CD4-positive, alpha-beta memory T cell (primary cell): ENCODE measurements around the gene WDR38. TPM values are rescaled to one million over a fixed set of nuclear protein-coding genes. Genes with fewer than 3 reads are reported as not detected.

Experiments used
- CTCF ChIA-PET: fragments of 350-600 bp; sonication (Branson Sonifier 250); formaldehyde crosslinking; loops from one replicate; lab custom pipeline; 2021; ENCODE audit warnings: inconsistent platforms; ENCODE audit not compliant: partially characterized antibody; lab: Charles Lee
- POLR2A ChIA-PET: fragments of 350-600 bp; sonication (Branson Sonifier 250); formaldehyde crosslinking; loops from one replicate; lab custom pipeline; 2021; ENCODE audit not compliant: partially characterized antibody; lab: Charles Lee
- DNase-seq, 5 donors: peaks; one replicate each; pipeline versions ENCODE4 v3.0.0 to v3.0.0-alpha.2; 2020 to 2022; ENCODE audit warnings: mixed read lengths in 1 of 5
- H3K27ac ChIP-seq: one replicate; pipeline ENCODE4 v1.7.0; 2013; ENCODE audit warnings: low read depth, low read length
- H3K27me3 ChIP-seq: 2 replicates; pipeline ENCODE4 v1.7.0; 2013; ENCODE audit warnings: mild to moderate bottlenecking, low read length, moderate library complexity; ENCODE audit not compliant: insufficient read depth
- H3K36me3 ChIP-seq: 2 replicates; pipeline ENCODE4 v1.7.0; 2013; ENCODE audit warnings: mild to moderate bottlenecking, low read length, moderate library complexity; ENCODE audit not compliant: insufficient read depth
- H3K4me1 ChIP-seq: 2 replicates; pipeline ENCODE4 v1.7.0; 2013; ENCODE audit warnings: mild to moderate bottlenecking, low read length, moderate library complexity; ENCODE audit not compliant: insufficient read depth
- H3K4me3 ChIP-seq, 2 donors: one replicate each; pipeline ENCODE4 v1.7.0; 2013; ENCODE audit warnings: low read length in 2 of 2, mild to moderate bottlenecking in 1 of 2
- H3K9me3 ChIP-seq, 2 donors: one replicate each; pipeline ENCODE4 v1.7.0; 2013; ENCODE audit warnings: low read length in 2 of 2, control low read depth in 1 of 2; ENCODE audit not compliant: control insufficient read depth in 1 of 2
- H3K27ac Mint-ChIP-seq, 7 donors: one replicate each; pipeline ENCODE4 v1.8.0; 2020 to 2021; ENCODE audit warnings: mixed read lengths in 7 of 7, mild to moderate bottlenecking in 6 of 7, inconsistent platforms in 3 of 7, moderate library complexity in 3 of 7
- H3K27me3 Mint-ChIP-seq, 2 donors: one replicate each; pipeline ENCODE4 v1.8.0; 2020 to 2021; ENCODE audit warnings: mixed read lengths in 2 of 2
- H3K36me3 Mint-ChIP-seq, 2 donors: one replicate each; pipeline ENCODE4 v1.8.0; 2020 to 2021; ENCODE audit warnings: mixed read lengths in 2 of 2, inconsistent platforms in 1 of 2, mild to moderate bottlenecking in 1 of 2
- H3K4me1 Mint-ChIP-seq, 4 donors: one replicate each; pipeline ENCODE4 v1.8.0; 2020 to 2021; ENCODE audit warnings: mixed read lengths in 4 of 4, mild to moderate bottlenecking in 1 of 4
- H3K4me3 Mint-ChIP-seq, 8 donors: one replicate each; pipeline ENCODE4 v1.8.0; 2020 to 2021; ENCODE audit warnings: mixed read lengths in 8 of 8, mild to moderate bottlenecking in 7 of 8, moderate library complexity in 6 of 8, inconsistent platforms in 3 of 8
- H3K9me3 Mint-ChIP-seq, 8 donors: one replicate each; pipeline ENCODE4 v1.8.0; 2020 to 2021; ENCODE audit warnings: mixed read lengths in 8 of 8, mild to moderate bottlenecking in 5 of 8, inconsistent platforms in 3 of 8, moderate library complexity in 1 of 8
- intact Hi-C: fragments of 100-400 bp; cut with micrococcal nuclease; formaldehyde crosslinking; loops from one replicate; pipeline ENCODE4 v1.15.1; 2023
- polyA plus RNA-seq, 2 donors: library from polyadenylated mRNA; unstranded; fragments of 300-500 nt; fragmentation: Illumina TruSeq; gene quantifications; one replicate each; pipeline ENCODE4 v1.2.3, GENCODE V29; 2021
- total RNA-seq, 2 experiments: library from RNA; stranded (reverse); gene quantifications; one replicate each; pipeline ENCODE4 v1.2.3, GENCODE V29; 2021

Gene WDR38
- total and polyA plus RNA-seq, 4 experiments from 2014 or later = not detected

- Histone ChIP-seq H3K27ac (no peak overlapping the region), H3K36me3 (no peaks in the 10 kb centered on the region), H3K27me3 (no peaks in the 10 kb centered on the region), H3K9me3 (no peaks in the 10 kb centered on the region), H3K4me1 (no peaks in the 10 kb centered on the region), H3K4me3 (no peak overlapping the region)
- Mint-ChIP-seq H3K27ac (peak overlapping the region in 1 of 7 donors; percentile 61), H3K36me3 (no peaks in the 10 kb centered on the region), H3K9me3 (no peaks in the 10 kb centered on the region), H3K27me3 (peaks cover 3 to 13% of the 10 kb centered on the region in 2 donors), H3K4me1 (peaks cover 0 to 1% (median 0%) of the 10 kb centered on the region in 4 donors), H3K4me3 (no peak overlapping the region)
- POLR2A ChIA-PET = no interaction called here
- CTCF ChIA-PET = no interaction called here
- intact Hi-C loops = no loop called here
- no peak for DNase-seq
Measured at GRCh38 chr9:124820698-124821623, 32.3 kb upstream of the WDR38 start.

GRCh38 chr9:124828489-124829333 lies 24.5 kb upstream of the WDR38 start:
- Histone ChIP-seq H3K27me3 (no peaks in the 10 kb centered on the region), H3K36me3 (no peaks in the 10 kb centered on the region), H3K4me1 (no peaks in the 10 kb centered on the region), H3K4me3 (no peak overlapping the region), H3K27ac (no peak overlapping the region), H3K9me3 (no peaks in the 10 kb centered on the region)
- Mint-ChIP-seq H3K36me3 (no peaks in the 10 kb centered on the region), H3K27ac (peak overlapping the region in 2 of 7 donors; percentile 57 to 72), H3K4me1 (no peaks in the 10 kb centered on the region), H3K27me3 (peaks cover 0 to 3% of the 10 kb centered on the region in 2 donors), H3K4me3 (no peak overlapping the region), H3K9me3 (no peaks in the 10 kb centered on the region)
- intact Hi-C loops = no loop called here
- DNase-seq = no peak
- ChIA-PET POLR2A (no interaction called here), CTCF (interaction anchor here (0.9 kb wide), 1 partner anchor 22 kb away, joined by 3 read pairs; no protein-coding TSS in a partner anchor)

GRCh38 chr9:124829334-124829669 lies 24.0 kb upstream of the WDR38 start:
- Mint-ChIP-seq H3K27ac (peak overlapping the region in 1 of 7 donors; percentile 57), H3K27me3 (peaks cover 0 to 3% of the 10 kb centered on the region in 2 donors), H3K36me3 (no peaks in the 10 kb centered on the region), H3K4me3 (no peak overlapping the region), H3K4me1 (no peaks in the 10 kb centered on the region), H3K9me3 (no peaks in the 10 kb centered on the region)
- Histone ChIP-seq H3K9me3 (no peaks in the 10 kb centered on the region), H3K4me3 (no peak overlapping the region), H3K36me3 (no peaks in the 10 kb centered on the region), H3K27me3 (no peaks in the 10 kb centered on the region), H3K27ac (no peak overlapping the region), H3K4me1 (no peaks in the 10 kb centered on the region)
- ChIA-PET CTCF (no interaction called here), POLR2A (no interaction called here)
- DNase-seq = no peak
- intact Hi-C loops = no loop called here

- Histone ChIP-seq H3K4me3 (no peak overlapping the region), H3K9me3 (no peaks in the 10 kb centered on the region), H3K36me3 (no peaks in the 10 kb centered on the region), H3K27me3 (no peaks in the 10 kb centered on the region), H3K4me1 (no peaks in the 10 kb centered on the region), H3K27ac (no peak overlapping the region)
- intact Hi-C loops = no loop called here
- CTCF ChIA-PET = no interaction called here
- Mint-ChIP-seq H3K4me1 (no peaks in the 10 kb centered on the region), H3K27me3 (peaks cover 0 to 12% of the 10 kb centered on the region in 2 donors), H3K9me3 (no peaks in the 10 kb centered on the region), H3K27ac (no peak overlapping the region), H3K36me3 (no peaks in the 10 kb centered on the region), H3K4me3 (no peak overlapping the region)
- DNase-seq = no peak
- POLR2A ChIA-PET = no interaction called here
Measured at GRCh38 chr9:124830593-124830992, 22.7 kb upstream of the WDR38 start.

- no peaks in the 10 kb centered on the region for H3K4me1 Mint-ChIP-seq
- Histone ChIP-seq H3K9me3 (no peaks in the 10 kb centered on the region), H3K4me3 (no peak overlapping the region), H3K27ac (no peak overlapping the region), H3K4me1 (no peaks in the 10 kb centered on the region), H3K27me3 (no peaks in the 10 kb centered on the region), H3K36me3 (no peaks in the 10 kb centered on the region)
- H3K27ac Mint-ChIP-seq = no peak overlapping the region
- peaks cover 3 to 14% of the 10 kb centered on the region in 2 donors for H3K27me3 Mint-ChIP-seq
- no peak for DNase-seq
- CTCF ChIA-PET = no interaction called here
- no peaks in the 10 kb centered on the region for H3K9me3 Mint-ChIP-seq
- POLR2A ChIA-PET = no interaction called here
- H3K36me3 Mint-ChIP-seq = no peaks in the 10 kb centered on the region
- intact Hi-C loops = no loop called here
- H3K4me3 Mint-ChIP-seq = no peak overlapping the region
Measured at GRCh38 chr9:124831642-124832364, 21.5 kb upstream of the WDR38 start.

GRCh38 chr9:124834591-124834990 lies 18.7 kb upstream of the WDR38 start:
- H3K36me3 Mint-ChIP-seq = no peaks in the 10 kb centered on the region
- no peak overlapping the region for H3K4me3 Mint-ChIP-seq
- no peaks in the 10 kb centered on the region for H3K36me3 ChIP-seq
- ChIA-PET CTCF (interaction anchor here (1.1 kb wide), 1 partner anchor 18 kb away, joined by 3 read pairs; no protein-coding TSS in a partner anchor), POLR2A (no interaction called here)
- no peaks in the 10 kb centered on the region for H3K4me1 ChIP-seq
- H3K27ac ChIP-seq = no peak overlapping the region
- no peaks in the 10 kb centered on the region for H3K9me3 ChIP-seq
- peaks cover 2% of the 10 kb centered on the region for H3K27me3 ChIP-seq
- H3K27me3 Mint-ChIP-seq = peaks cover 15 to 24% of the 10 kb centered on the region in 2 donors
- no peak for DNase-seq
- H3K4me1 Mint-ChIP-seq = peaks cover 0 to 8% (median 0%) of the 10 kb centered on the region in 4 donors
- H3K4me3 ChIP-seq = no peak overlapping the region
- intact Hi-C loops = no loop called here
- H3K27ac Mint-ChIP-seq = no peak overlapping the region
- no peaks in the 10 kb centered on the region for H3K9me3 Mint-ChIP-seq
